ENCODE results near the gene FLNC.

FLNC gene, protein sequence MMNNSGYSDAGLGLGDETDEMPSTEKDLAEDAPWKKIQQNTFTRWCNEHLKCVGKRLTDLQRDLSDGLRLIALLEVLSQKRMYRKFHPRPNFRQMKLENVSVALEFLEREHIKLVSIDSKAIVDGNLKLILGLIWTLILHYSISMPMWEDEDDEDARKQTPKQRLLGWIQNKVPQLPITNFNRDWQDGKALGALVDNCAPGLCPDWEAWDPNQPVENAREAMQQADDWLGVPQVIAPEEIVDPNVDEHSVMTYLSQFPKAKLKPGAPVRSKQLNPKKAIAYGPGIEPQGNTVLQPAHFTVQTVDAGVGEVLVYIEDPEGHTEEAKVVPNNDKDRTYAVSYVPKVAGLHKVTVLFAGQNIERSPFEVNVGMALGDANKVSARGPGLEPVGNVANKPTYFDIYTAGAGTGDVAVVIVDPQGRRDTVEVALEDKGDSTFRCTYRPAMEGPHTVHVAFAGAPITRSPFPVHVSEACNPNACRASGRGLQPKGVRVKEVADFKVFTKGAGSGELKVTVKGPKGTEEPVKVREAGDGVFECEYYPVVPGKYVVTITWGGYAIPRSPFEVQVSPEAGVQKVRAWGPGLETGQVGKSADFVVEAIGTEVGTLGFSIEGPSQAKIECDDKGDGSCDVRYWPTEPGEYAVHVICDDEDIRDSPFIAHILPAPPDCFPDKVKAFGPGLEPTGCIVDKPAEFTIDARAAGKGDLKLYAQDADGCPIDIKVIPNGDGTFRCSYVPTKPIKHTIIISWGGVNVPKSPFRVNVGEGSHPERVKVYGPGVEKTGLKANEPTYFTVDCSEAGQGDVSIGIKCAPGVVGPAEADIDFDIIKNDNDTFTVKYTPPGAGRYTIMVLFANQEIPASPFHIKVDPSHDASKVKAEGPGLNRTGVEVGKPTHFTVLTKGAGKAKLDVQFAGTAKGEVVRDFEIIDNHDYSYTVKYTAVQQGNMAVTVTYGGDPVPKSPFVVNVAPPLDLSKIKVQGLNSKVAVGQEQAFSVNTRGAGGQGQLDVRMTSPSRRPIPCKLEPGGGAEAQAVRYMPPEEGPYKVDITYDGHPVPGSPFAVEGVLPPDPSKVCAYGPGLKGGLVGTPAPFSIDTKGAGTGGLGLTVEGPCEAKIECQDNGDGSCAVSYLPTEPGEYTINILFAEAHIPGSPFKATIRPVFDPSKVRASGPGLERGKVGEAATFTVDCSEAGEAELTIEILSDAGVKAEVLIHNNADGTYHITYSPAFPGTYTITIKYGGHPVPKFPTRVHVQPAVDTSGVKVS (N-terminal part only)

DNA sequence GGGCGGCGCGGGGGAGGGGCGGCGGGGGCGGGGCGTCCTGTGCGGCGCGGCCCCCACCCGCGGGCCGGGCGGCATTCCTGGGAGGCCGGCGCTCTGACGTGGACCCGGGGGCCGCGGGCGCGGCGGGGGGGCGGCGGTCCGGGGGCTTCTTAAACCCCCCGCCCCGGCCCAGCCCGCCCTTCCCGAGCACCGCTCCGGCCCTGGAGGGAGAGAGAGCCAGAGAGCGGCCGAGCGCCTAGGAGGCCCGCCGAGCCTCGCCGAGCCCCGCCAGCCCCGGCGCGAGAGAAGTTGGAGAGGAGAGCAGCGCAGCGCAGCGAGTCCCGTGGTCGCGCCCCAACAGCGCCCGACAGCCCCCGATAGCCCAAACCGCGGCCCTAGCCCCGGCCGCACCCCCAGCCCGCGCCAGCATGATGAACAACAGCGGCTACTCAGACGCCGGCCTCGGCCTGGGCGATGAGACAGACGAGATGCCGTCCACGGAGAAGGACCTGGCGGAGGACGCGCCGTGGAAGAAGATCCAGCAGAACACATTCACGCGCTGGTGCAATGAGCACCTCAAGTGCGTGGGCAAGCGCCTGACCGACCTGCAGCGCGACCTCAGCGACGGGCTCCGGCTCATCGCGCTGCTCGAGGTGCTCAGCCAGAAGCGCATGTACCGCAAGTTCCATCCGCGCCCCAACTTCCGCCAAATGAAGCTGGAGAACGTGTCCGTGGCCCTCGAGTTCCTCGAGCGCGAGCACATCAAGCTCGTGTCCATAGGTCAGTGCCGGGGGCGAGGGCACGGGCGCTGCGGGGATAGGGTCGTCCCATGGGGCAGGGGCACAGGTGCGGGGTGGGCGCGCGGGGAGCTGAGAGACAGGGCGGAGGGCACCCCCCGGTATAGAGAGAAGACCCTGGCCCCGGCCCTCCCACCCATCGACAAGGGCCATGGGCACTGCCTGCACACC is at the start of gene FLNC:
Gene FLNC, plus strand, starts transcription at position 176 of the 947 bp plus-strand sequence. Its CDS starts 232 bp downstream, at position 408.
- Mint-ChIP-seq H3K4me3 (peak within 1 kb of the TSS; percentile 67), H3K9me3 (no peaks in the 10 kb centered on the region), H3K27ac (no peak within 1 kb of the TSS), H3K36me3 (no peaks in the 10 kb centered on the region), H3K4me1 (peaks cover 21% of the 10 kb centered on the region)
- ATAC-seq (peak; percentile 64), DNase-seq (ENCODE audit: low spot score in 2 of 2) (no peak)

GRCh38 chr7:128781126-128781525 is 49.1 kb upstream of the FLNC start:
- no peak for DNase-seq (ENCODE audit: low spot score in 2 of 2)
- ATAC-seq, result no peak
- no peak overlapping the region for H3K4me3 Mint-ChIP-seq
- H3K9me3 Mint-ChIP-seq, result peaks cover 9% of the 10 kb centered on the region
- H3K4me1 Mint-ChIP-seq, result peaks cover 10% of the 10 kb centered on the region
- H3K36me3 Mint-ChIP-seq, result peaks cover 24% of the 10 kb centered on the region
- H3K27ac Mint-ChIP-seq, result no peak overlapping the region

GRCh38 chr7:128781851-128782250 is 48.4 kb upstream of the FLNC start:
- H3K9me3 Mint-ChIP-seq, result peaks cover 9% of the 10 kb centered on the region
- peaks cover 10% of the 10 kb centered on the region for H3K4me1 Mint-ChIP-seq
- no peak overlapping the region for H3K4me3 Mint-ChIP-seq
- DNase-seq (ENCODE audit: low spot score in 2 of 2) (no peak), ATAC-seq (no peak)
- peaks cover 21% of the 10 kb centered on the region for H3K36me3 Mint-ChIP-seq
- no peak overlapping the region for H3K27ac Mint-ChIP-seq

GRCh38 chr7:128783143-128783861 is 46.9 kb upstream of the FLNC start:
- no peaks in the 10 kb centered on the region for H3K4me1 Mint-ChIP-seq
- no peak overlapping the region for H3K27ac Mint-ChIP-seq
- peaks cover 7% of the 10 kb centered on the region for H3K36me3 Mint-ChIP-seq
- peaks cover under 1% of the 10 kb centered on the region for H3K9me3 Mint-ChIP-seq
- no peak overlapping the region for H3K4me3 Mint-ChIP-seq
- DNase-seq (ENCODE audit: low spot score in 2 of 2), result no peak
- no peak for ATAC-seq

DNA sequence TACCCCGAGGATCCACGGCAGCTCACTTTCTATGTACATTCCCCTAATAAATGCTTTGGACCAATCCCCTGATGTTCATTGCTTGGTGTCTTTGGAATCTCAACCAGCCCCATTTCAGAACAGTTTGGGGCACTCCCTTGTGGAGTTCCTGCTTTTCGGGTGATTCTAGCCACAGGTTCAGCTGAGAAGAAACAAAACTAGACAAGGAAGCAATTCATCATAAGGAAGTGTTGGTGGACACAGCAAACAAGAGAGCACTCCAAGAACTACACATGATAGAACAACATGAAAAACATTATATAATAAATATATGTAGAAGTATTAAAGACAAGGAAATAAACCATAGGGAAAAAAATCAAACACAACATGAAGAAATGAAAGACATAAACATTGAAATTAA is 44.5 kb upstream of the FLNC start:
- Mint-ChIP-seq H3K9me3 (no peaks in the 10 kb centered on the region), H3K27ac (no peak overlapping the region), H3K4me3 (no peak overlapping the region), H3K36me3 (peaks cover 6% of the 10 kb centered on the region), H3K4me1 (peaks cover 6% of the 10 kb centered on the region)
- ATAC-seq, result no peak
- no peak for DNase-seq (ENCODE audit: low spot score in 2 of 2)

- peaks cover 16% of the 10 kb centered on the region for H3K4me1 Mint-ChIP-seq
- H3K36me3 Mint-ChIP-seq, result no peaks in the 10 kb centered on the region
- no peak overlapping the region for H3K4me3 Mint-ChIP-seq
- H3K9me3 Mint-ChIP-seq, result no peaks in the 10 kb centered on the region
- no peak overlapping the region for H3K27ac Mint-ChIP-seq
- no peak for ATAC-seq
- no peak for DNase-seq (ENCODE audit: low spot score in 2 of 2)
These were observed 41.5 kb upstream of the FLNC start for GRCh38 chr7:128788446-128789412.

DNA sequence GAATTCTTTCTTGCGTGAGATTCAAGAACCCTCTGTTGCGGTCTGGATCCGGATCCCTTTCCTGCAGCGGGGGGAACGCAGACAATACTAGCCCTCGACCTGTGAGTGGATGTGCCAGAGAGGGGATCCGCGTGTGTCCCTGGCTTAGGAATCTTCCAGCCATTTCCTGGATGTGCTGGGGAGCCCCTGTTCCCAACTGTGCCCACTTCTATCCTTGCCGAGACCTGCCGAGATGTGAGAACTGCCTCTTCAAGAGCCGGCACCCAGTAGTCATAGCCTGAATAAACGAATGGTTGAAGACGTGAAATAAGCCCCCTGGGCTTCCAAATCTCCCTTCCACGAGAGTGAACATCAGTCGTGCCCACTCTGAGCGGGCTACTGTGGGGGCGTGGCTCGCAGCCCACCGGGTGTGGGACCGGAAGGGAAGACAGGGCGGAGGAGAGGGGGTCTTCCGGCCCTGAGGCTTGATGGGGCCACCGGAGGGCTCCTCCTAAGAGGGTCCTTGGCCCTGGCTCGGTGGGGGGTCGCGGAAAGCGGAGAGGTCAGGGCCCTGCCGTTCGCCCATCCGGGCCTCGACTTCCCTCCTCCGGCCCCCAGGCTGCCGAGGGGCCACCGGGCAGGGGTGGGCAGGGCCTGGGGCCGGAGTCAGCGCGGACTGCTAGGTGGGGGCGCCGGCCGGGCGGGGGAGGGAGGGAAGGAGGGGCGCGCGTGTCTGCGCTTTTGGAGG is 39.7 kb upstream of the FLNC start:
- DNase-seq (ENCODE audit: low spot score in 2 of 2) (no peak), ATAC-seq (no peak)
- Mint-ChIP-seq H3K9me3 (no peaks in the 10 kb centered on the region), H3K4me3 (peak overlapping the region; percentile 76), H3K4me1 (peaks cover 22% of the 10 kb centered on the region), H3K36me3 (no peaks in the 10 kb centered on the region), H3K27ac (peak overlapping the region; percentile 71)

- H3K36me3 Mint-ChIP-seq, result no peaks in the 10 kb centered on the region
- H3K4me1 Mint-ChIP-seq, result peaks cover 22% of the 10 kb centered on the region
- DNase-seq (ENCODE audit: low spot score in 2 of 2), result peak; percentile 64 to 82
- peak within 1 kb of the TSS; percentile 57 for H3K27ac Mint-ChIP-seq
- no peaks in the 10 kb centered on the region for H3K9me3 Mint-ChIP-seq
- ATAC-seq, result peak; percentile 91
- peak within 1 kb of the TSS; percentile 76 for H3K4me3 Mint-ChIP-seq
These were observed 38.9 kb upstream of the FLNC start, which contains the start of gene CCDC136 for GRCh38 chr7:128791121-128791971. CCDC136 (plus strand) TSS chr7:128791968; CDS start chr7:128792412, 444 bp downstream.

GRCh38 chr7:128791972-128792327 is 38.3 kb upstream of the FLNC start:
- Mint-ChIP-seq H3K9me3 (no peaks in the 10 kb centered on the region), H3K4me3 (peak overlapping the region; percentile 76), H3K4me1 (peaks cover 22% of the 10 kb centered on the region), H3K27ac (peak overlapping the region; percentile 57), H3K36me3 (no peaks in the 10 kb centered on the region)
- ATAC-seq, result no peak
- no peak for DNase-seq (ENCODE audit: low spot score in 2 of 2)

DNA sequence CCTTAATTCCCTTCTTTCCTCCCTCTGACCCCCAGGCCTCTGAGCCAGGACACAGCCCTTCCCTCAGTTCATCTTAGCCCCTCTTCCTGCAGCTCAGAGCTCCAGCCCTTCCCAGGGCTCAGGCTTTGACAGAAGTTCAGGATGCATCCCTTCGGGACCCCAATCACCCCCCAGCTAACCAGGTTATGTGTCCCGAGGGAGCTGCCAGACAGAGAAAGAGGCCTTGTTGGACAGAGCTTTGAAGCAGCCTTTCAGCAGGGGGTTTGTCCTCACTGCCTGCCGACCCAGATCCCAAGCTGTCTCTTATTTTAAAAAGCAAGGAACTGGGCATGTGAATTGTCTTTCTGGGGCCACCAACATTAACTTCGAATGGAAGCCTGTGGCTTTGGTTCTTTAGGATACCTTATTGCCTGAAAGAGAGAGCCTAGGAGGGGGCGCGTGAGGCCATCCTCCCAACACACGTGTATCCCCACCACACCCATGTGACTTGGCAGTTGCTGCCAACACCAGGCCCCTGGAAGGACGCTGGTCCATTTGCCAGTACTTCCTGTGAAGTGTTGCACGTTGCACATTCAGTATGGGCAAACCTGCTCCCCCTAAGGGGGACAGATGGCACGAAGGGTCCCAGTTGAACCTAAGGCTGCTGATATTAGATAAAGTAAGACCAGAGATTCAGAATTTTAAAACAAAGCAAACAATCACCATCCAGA is 37.6 kb upstream of the FLNC start:
- Mint-ChIP-seq H3K4me3 (peak overlapping the region; percentile 76), H3K27ac (peak overlapping the region; percentile 38), H3K4me1 (peaks cover 22% of the 10 kb centered on the region), H3K36me3 (no peaks in the 10 kb centered on the region), H3K9me3 (no peaks in the 10 kb centered on the region)
- DNase-seq (ENCODE audit: low spot score in 2 of 2) (no peak), ATAC-seq (no peak)

- Mint-ChIP-seq H3K36me3 (no peaks in the 10 kb centered on the region), H3K4me3 (peak overlapping the region; percentile 76), H3K9me3 (no peaks in the 10 kb centered on the region), H3K27ac (no peak overlapping the region), H3K4me1 (peaks cover 22% of the 10 kb centered on the region)
- DNase-seq (ENCODE audit: low spot score in 2 of 2) (no peak), ATAC-seq (no peak)
These were observed 37.0 kb upstream of the FLNC start for GRCh38 chr7:128793181-128793547.

Data from stimulated activated effector memory CD8-positive, alpha-beta T cell treated with anti-CD3 and anti-CD28 coated beads, Interleukin-12 subunit alpha, Interleukin-12 subunit beta, amount 100 ng/mL, for 72 hours (primary cell).